Measurements from ENCODE around the gene PCDH19. TPM values are rescaled to one million over a fixed set of nuclear protein-coding genes. Genes with fewer than 3 reads are reported as not detected.

The PCDH19 gene
- total and polyA plus RNA-seq, 2 experiments from 2014 or later: 1.8 to 3.6 TPM

- no peak overlapping the region for H3K27ac ChIP-seq
- H3K4me2 ChIP-seq: peak overlapping the region; percentile 64
- peaks cover 4% of the 10 kb centered on the region for H3K27me3 ChIP-seq
- TF ChIP-seq EZH2phosphoT487 (IDR thresholded peaks at IDR 0.05; ENCODE audit: low read depth, severe bottlenecking, unreplicated experiment) (no peak), EZH2 (IDR thresholded peaks at IDR 0.05; ENCODE audit: borderline replicate concordance) (no peak)
- TF ChIP-seq, protein P1, sequence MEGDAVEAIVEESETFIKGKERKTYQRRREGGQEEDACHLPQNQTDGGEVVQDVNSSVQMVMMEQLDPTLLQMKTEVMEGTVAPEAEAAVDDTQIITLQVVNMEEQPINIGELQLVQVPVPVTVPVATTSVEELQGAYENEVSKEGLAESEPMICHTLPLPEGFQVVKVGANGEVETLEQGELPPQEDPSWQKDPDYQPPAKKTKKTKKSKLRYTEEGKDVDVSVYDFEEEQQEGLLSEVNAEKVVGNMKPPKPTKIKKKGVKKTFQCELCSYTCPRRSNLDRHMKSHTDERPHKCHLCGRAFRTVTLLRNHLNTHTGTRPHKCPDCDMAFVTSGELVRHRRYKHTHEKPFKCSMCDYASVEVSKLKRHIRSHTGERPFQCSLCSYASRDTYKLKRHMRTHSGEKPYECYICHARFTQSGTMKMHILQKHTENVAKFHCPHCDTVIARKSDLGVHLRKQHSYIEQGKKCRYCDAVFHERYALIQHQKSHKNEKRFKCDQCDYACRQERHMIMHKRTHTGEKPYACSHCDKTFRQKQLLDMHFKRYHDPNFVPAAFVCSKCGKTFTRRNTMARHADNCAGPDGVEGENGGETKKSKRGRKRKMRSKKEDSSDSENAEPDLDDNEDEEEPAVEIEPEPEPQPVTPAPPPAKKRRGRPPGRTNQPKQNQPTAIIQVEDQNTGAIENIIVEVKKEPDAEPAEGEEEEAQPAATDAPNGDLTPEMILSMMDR (IDR thresholded peaks at IDR 0.05; ENCODE audit: poor library complexity): peak; percentile 25
- H3K9me2 ChIP-seq (replicated peaks; ENCODE audit: insufficient read depth): no peaks in the 10 kb centered on the region
- H4K20me1 ChIP-seq (ENCODE audit: insufficient read depth, poor library complexity, severe bottlenecking): no peaks in the 10 kb centered on the region
- no peak overlapping the region for H2AFZ ChIP-seq
- no peaks in the 10 kb centered on the region for H3K9me3 ChIP-seq (ENCODE audit: low read depth)
- no peak overlapping the region for H3K4me3 ChIP-seq
- no peaks in the 10 kb centered on the region for H3K36me3 ChIP-seq (replicated peaks; ENCODE audit: insufficient read depth, low read depth)
- no peaks in the 10 kb centered on the region for H3K79me2 ChIP-seq
- DNase-seq (ENCODE audit: low spot score): no peak
- H3K4me1 ChIP-seq (ENCODE audit: insufficient read depth): no peaks in the 10 kb centered on the region
Measured at GRCh38 chrX:100405424-100405823, 4.6 kb downstream of the PCDH19 start.

- H3K27me3 ChIP-seq: peaks cover 4% of the 10 kb centered on the region
- H3K79me2 ChIP-seq: no peaks in the 10 kb centered on the region
- 41% methylated on average over 3 of the region's 3 CpGs for WGBS (ENCODE audit: low lambda C conversion rate, missing lambda C conversion rate)
- H3K9me3 ChIP-seq (ENCODE audit: low read depth): no peaks in the 10 kb centered on the region
- H3K36me3 ChIP-seq (replicated peaks; ENCODE audit: insufficient read depth, low read depth): no peaks in the 10 kb centered on the region
- peak overlapping the region; percentile 1 for H3K4me3 ChIP-seq
- TF ChIP-seq, protein P1 (IDR thresholded peaks at IDR 0.05; ENCODE audit: poor library complexity): no peak
- TF ChIP-seq EZH2phosphoT487 (IDR thresholded peaks at IDR 0.05; ENCODE audit: low read depth, severe bottlenecking, unreplicated experiment) (no peak), EZH2 (IDR thresholded peaks at IDR 0.05; ENCODE audit: borderline replicate concordance) (no peak)
- no peaks in the 10 kb centered on the region for H4K20me1 ChIP-seq (ENCODE audit: insufficient read depth, poor library complexity, severe bottlenecking)
- no peak overlapping the region for H2AFZ ChIP-seq
- DNase-seq (ENCODE audit: low spot score): no peak
- H3K27ac ChIP-seq: no peak overlapping the region
- H3K4me2 ChIP-seq: peak overlapping the region; percentile 64
- no peaks in the 10 kb centered on the region for H3K9me2 ChIP-seq (replicated peaks; ENCODE audit: insufficient read depth)
- H3K4me1 ChIP-seq (ENCODE audit: insufficient read depth): no peaks in the 10 kb centered on the region
Measured at GRCh38 chrX:100404851-100405250, 5.2 kb downstream of the PCDH19 start.

GRCh38 chrX:100395781-100396180 is 14.3 kb downstream of the PCDH19 start:
- Histone ChIP-seq H4K20me1 (ENCODE audit: insufficient read depth, poor library complexity, severe bottlenecking) (no peaks in the 10 kb centered on the region), H3K4me3 (no peak overlapping the region), H3K79me2 (no peaks in the 10 kb centered on the region), H3K27ac (no peak overlapping the region), H3K9me3 (ENCODE audit: low read depth) (no peaks in the 10 kb centered on the region), H3K36me3 (replicated peaks; ENCODE audit: insufficient read depth, low read depth) (no peaks in the 10 kb centered on the region), H3K9me2 (replicated peaks; ENCODE audit: insufficient read depth) (no peaks in the 10 kb centered on the region), H3K4me1 (ENCODE audit: insufficient read depth) (no peaks in the 10 kb centered on the region), H3K27me3 (no peaks in the 10 kb centered on the region), H2AFZ (no peak overlapping the region), H3K4me2 (no peak overlapping the region)
- DNase-seq (ENCODE audit: low spot score): no peak
- 50% methylated on average over 6 of the region's 6 CpGs for WGBS (ENCODE audit: low lambda C conversion rate, missing lambda C conversion rate)
- TF ChIP-seq EZH2phosphoT487 (IDR thresholded peaks at IDR 0.05; ENCODE audit: low read depth, severe bottlenecking, unreplicated experiment): no peak
- no peak for TF ChIP-seq EZH2 (IDR thresholded peaks at IDR 0.05; ENCODE audit: borderline replicate concordance)
- TF ChIP-seq, protein P1 (IDR thresholded peaks at IDR 0.05; ENCODE audit: poor library complexity): no peak

DNA sequence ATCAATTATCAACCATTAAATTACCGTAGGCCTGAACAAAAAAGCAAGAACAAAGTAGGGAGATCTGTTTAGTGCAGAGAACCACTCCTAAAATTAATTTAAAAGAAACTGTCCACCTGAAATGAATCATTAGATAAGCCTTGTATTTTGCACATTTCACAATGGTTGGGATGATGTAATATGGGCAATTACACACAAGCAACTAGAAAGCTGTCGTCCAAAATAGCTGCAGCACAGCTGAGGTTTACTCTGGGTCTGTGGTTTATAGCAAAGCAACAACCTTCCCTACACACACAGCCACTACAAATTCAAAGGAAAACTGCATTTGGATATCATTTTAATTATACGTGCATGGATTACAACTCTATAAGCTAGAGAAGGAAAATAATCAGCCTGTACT is 28.5 kb downstream of the PCDH19 start:
- no peaks in the 10 kb centered on the region for H3K27me3 ChIP-seq
- no peaks in the 10 kb centered on the region for H3K36me3 ChIP-seq (replicated peaks; ENCODE audit: insufficient read depth, low read depth)
- no peak for TF ChIP-seq EZH2phosphoT487 (IDR thresholded peaks at IDR 0.05; ENCODE audit: low read depth, severe bottlenecking, unreplicated experiment)
- TF ChIP-seq EZH2 (IDR thresholded peaks at IDR 0.05; ENCODE audit: borderline replicate concordance): no peak
- TF ChIP-seq, protein P1 (IDR thresholded peaks at IDR 0.05; ENCODE audit: poor library complexity): no peak
- H3K9me2 ChIP-seq (replicated peaks; ENCODE audit: insufficient read depth): no peaks in the 10 kb centered on the region
- no peaks in the 10 kb centered on the region for H3K9me3 ChIP-seq (ENCODE audit: low read depth)
- no peak overlapping the region for H2AFZ ChIP-seq
- H3K4me3 ChIP-seq: no peak overlapping the region
- H4K20me1 ChIP-seq (ENCODE audit: insufficient read depth, poor library complexity, severe bottlenecking): no peaks in the 10 kb centered on the region
- no peaks in the 10 kb centered on the region for H3K4me1 ChIP-seq (ENCODE audit: insufficient read depth)
- no peak for DNase-seq (ENCODE audit: low spot score)
- 60% methylated on average over 3 of the region's 3 CpGs for WGBS (ENCODE audit: low lambda C conversion rate, missing lambda C conversion rate)
- H3K79me2 ChIP-seq: no peaks in the 10 kb centered on the region
- H3K4me2 ChIP-seq: no peak overlapping the region
- no peak overlapping the region for H3K27ac ChIP-seq
